HCT116 (cell line): ENCODE data around the gene RABGGTA. TPM values are rescaled to one million over a fixed set of nuclear protein-coding genes. Genes with fewer than 3 reads are reported as not detected.

Source experiments
- ATAC-seq: fragments of 200-7000 bp; cut with Tn5 transposase; 2 replicates; pipeline ENCODE4 v1.9.1; 2020; ENCODE audit warnings: mild to moderate bottlenecking, moderate library complexity
- BruUV-seq: library from RNA; stranded (reverse); fragments of 400-500 nt; replicated peaks from 2 replicates; lab custom pipeline; 2021; lab: Mats Ljungman, UMichigan
- CTCF ChIA-PET: fragments of 300-600 bp; sonication (Branson Sonifier 250); formaldehyde crosslinking; loops from one replicate; lab custom pipeline; 2021; ENCODE audit warnings: antibody characterized with exemption; lab: Charles Lee
- POLR2A ChIA-PET: fragments of 300-600, 350-600 bp; sonication (Branson Sonifier 250); formaldehyde crosslinking; loops from one replicate; lab custom pipeline; 2021; ENCODE audit warnings: antibody characterized with exemption; lab: Charles Lee
- RAD21 ChIA-PET, 2 experiments: fragments of 300-600 bp; sonication (Branson Sonifier 250); formaldehyde crosslinking; loops; one replicate each; lab custom pipeline; 2023; ENCODE audit warnings: low total read pairs in 2 of 2; ENCODE audit not compliant: uncharacterized antibody in 2 of 2, unreplicated experiment in 2 of 2, low non-redundant PET in 1 of 2; lab: Charles Lee
- DNase-seq: peaks from one replicate; pipeline ENCODE4 v3.0.0-alpha.2; 2010; ENCODE audit warnings: low read depth, low spot score
- H2AFZ ChIP-seq: fragments of 200-600 bp; shearing (Covaris generic), sonication (generic); 2 replicates; pipeline ENCODE4 v1.6.1; 2017; ENCODE audit warnings: low read depth, mixed run types, mixed read lengths, antibody characterized with exemption, low read length; ENCODE audit not compliant: poor library complexity, severe bottlenecking
- H3K27ac ChIP-seq: 2 replicates; pipeline ENCODE4 v1.5.1; 2012; ENCODE audit warnings: low read depth, low read length
- H3K27me3 ChIP-seq: fragments of 200-600 bp; sonication (generic); 2 replicates; pipeline ENCODE4 v1.6.1; 2016; ENCODE audit warnings: mixed run types, low read length, mixed read lengths; ENCODE audit not compliant: insufficient read depth
- H3K36me3 ChIP-seq, 2 experiments: fragments of 200-500 bp in 1 of 2; fragments of 200-600 bp in 1 of 2; sonication (Bioruptor generic) in 1 of 2; sonication (generic) in 1 of 2; 2 replicates each; pipeline versions ENCODE4 v1.5.1 to v1.6.1; 2014 to 2016; ENCODE audit warnings: low read length in 2 of 2, inconsistent platforms in 1 of 2, mixed read lengths in 1 of 2, mixed run types in 1 of 2; ENCODE audit not compliant: insufficient read depth in 2 of 2, control insufficient read depth in 1 of 2
- H3K4me1 ChIP-seq, 2 experiments: fragments of 200-600 bp in 1 of 2; sonication (generic) in 1 of 2; 2 replicates each; pipeline versions ENCODE4 v1.5.1 to v1.6.1; 2012 to 2017; ENCODE audit warnings: low read length in 2 of 2, inconsistent platforms in 1 of 2, mild to moderate bottlenecking in 1 of 2, mixed read lengths in 1 of 2, mixed run types in 1 of 2, moderate library complexity in 1 of 2; ENCODE audit not compliant: insufficient read depth in 2 of 2, control insufficient read depth in 1 of 2
- H3K4me2 ChIP-seq: fragments of 200-600 bp; sonication (generic); 2 replicates; pipeline ENCODE4 v1.6.1; 2017; ENCODE audit warnings: mixed run types, low read length, mixed read lengths
- H3K4me3 ChIP-seq, 2 experiments: fragments of 200-600 bp in 1 of 2; sonication (generic) in 1 of 2; replicated peaks in 1 of 2; 2 replicates each; pipeline ENCODE4 v1.5.1; 2011 to 2016; ENCODE audit warnings: low read length in 2 of 2, control low read depth in 1 of 2, low read depth in 1 of 2, mild to moderate bottlenecking in 1 of 2, mixed read lengths in 1 of 2, mixed run types in 1 of 2
- H3K79me2 ChIP-seq: fragments of 200-600 bp; sonication (generic); 2 replicates; pipeline ENCODE4 v1.6.1; 2017; ENCODE audit warnings: mild to moderate bottlenecking, mixed run types, low read length, moderate library complexity, mixed read lengths; ENCODE audit not compliant: insufficient read depth
- H3K9ac ChIP-seq: fragments of 200-600 bp; sonication (generic); 2 replicates; pipeline ENCODE4 v1.6.1; 2016; ENCODE audit warnings: low read length, mixed read lengths
- H3K9me2 ChIP-seq: fragments of 200-600 bp; sonication (generic), shearing (Covaris generic); 2 replicates; pipeline ENCODE4 v1.6.1; 2017; ENCODE audit warnings: mixed run types, mild to moderate bottlenecking, moderate library complexity; ENCODE audit not compliant: insufficient read depth
- H3K9me3 ChIP-seq, 2 experiments: fragments of 200-500 bp in 1 of 2; fragments of 200-600 bp in 1 of 2; sonication (Bioruptor generic) in 1 of 2; sonication (generic) in 1 of 2; 2 replicates each; pipeline ENCODE4 v1.6.1; 2014 to 2017; ENCODE audit warnings: low read length in 2 of 2, mixed read lengths in 2 of 2, inconsistent platforms in 1 of 2, low read depth in 1 of 2, mild to moderate bottlenecking in 1 of 2, mixed run types in 1 of 2, moderate library complexity in 1 of 2; ENCODE audit not compliant: control insufficient read depth in 1 of 2, insufficient read depth in 1 of 2
- H4K20me1 ChIP-seq: fragments of 200-600 bp; sonication (generic), shearing (Covaris generic); 2 replicates; pipeline ENCODE4 v1.6.1; 2017; ENCODE audit warnings: mixed run types, mild to moderate bottlenecking, moderate library complexity; ENCODE audit not compliant: insufficient read depth
- ATF3 ChIP-seq: IDR thresholded peaks from 2 replicates; pipeline ENCODE4 v1.6.1; 2012
- EGR1 ChIP-seq: IDR thresholded peaks from 2 replicates; pipeline ENCODE4 v1.6.1; 2012; ENCODE audit warnings: low read depth
- EZH2 ChIP-seq: fragments of 200-600 bp; sonication (generic); IDR thresholded peaks from 2 replicates; pipeline ENCODE4 v1.6.1; 2017; ENCODE audit warnings: antibody characterized with exemption, mixed run types
- FOSL1 ChIP-seq: IDR thresholded peaks from 2 replicates; pipeline ENCODE4 v1.6.1; 2012; ENCODE audit warnings: low read depth
- MAX ChIP-seq: IDR thresholded peaks from 2 replicates; pipeline ENCODE4 v1.6.1; 2012
- POLR2AphosphoS5 ChIP-seq: IDR thresholded peaks from 2 replicates; pipeline ENCODE4 v1.6.1; 2011; ENCODE audit warnings: mild to moderate bottlenecking, low read depth, low read length, moderate library complexity
- RAD21 ChIP-seq: IDR thresholded peaks from 2 replicates; pipeline ENCODE4 v1.6.1; 2012; ENCODE audit warnings: low read depth, mild to moderate bottlenecking
- SP1 ChIP-seq: IDR thresholded peaks from 2 replicates; pipeline ENCODE4 v1.6.1; 2012; ENCODE audit warnings: low read depth
- SRF ChIP-seq: IDR thresholded peaks from 2 replicates; pipeline ENCODE4 v1.6.1; 2012; ENCODE audit warnings: low read depth
- TCF7L2 ChIP-seq: IDR thresholded peaks from 2 replicates; pipeline ENCODE4 v1.7.0; 2011; ENCODE audit warnings: borderline replicate concordance, inconsistent platforms; ENCODE audit not compliant: insufficient read depth, insufficient read length; ENCODE audit errors: extremely low read depth
- ZBTB33 ChIP-seq: IDR thresholded peaks from 2 replicates; pipeline ENCODE4 v1.6.1; 2011; ENCODE audit warnings: mild to moderate bottlenecking, low read length, moderate library complexity; ENCODE audit not compliant: insufficient replicate concordance; ENCODE audit errors: extremely low read depth
- intact Hi-C: fragments of 100-400 bp; cut with micrococcal nuclease; formaldehyde crosslinking; loops from 2 replicates; pipeline ENCODE4 v1.10.0; 2022
- total RNA-seq: library from RNA; stranded (reverse); gene quantifications from one replicate; pipeline ENCODE4 v1.2.1, GENCODE V29; 2021; ENCODE audit not compliant: unreplicated experiment

Gene RABGGTA
- total RNA-seq, 1 experiment from 2014 or later = 40.8 TPM

GRCh38 chr14:24255438-24255837 lies 16.0 kb downstream of the RABGGTA start:
- H3K27me3 ChIP-seq = no peaks in the 10 kb centered on the region
- no peaks in the 10 kb centered on the region for H3K9me2 ChIP-seq
- no TSS peak for BruUV-seq
- H3K4me1 ChIP-seq = peaks cover 10 to 19% of the 10 kb centered on the region in 2 experiments
- no peak overlapping the region for H3K4me3 ChIP-seq
- DNase-seq (no peak), ATAC-seq (no peak)
- H3K9ac ChIP-seq = no peak overlapping the region
- no peak overlapping the region for H2AFZ ChIP-seq
- RAD21 ChIA-PET = no interaction called here
- CTCF ChIA-PET = no interaction called here
- no peaks in the 10 kb centered on the region for H3K79me2 ChIP-seq
- intact Hi-C loops = no loop called here
- H3K36me3 ChIP-seq = no peaks in the 10 kb centered on the region; a peak in 1 of 4 replicates
- no peaks in the 10 kb centered on the region for H3K9me3 ChIP-seq
- H3K27ac ChIP-seq = no peak overlapping the region
- TF ChIP-seq RAD21 (no peak), MAX (no peak), POLR2AphosphoS5 (no peak), SP1 (no peak), FOSL1 (no peak), EGR1 (no peak), SRF (no peak), ZBTB33 (no peak), EZH2 (no peak), ATF3 (no peak), TCF7L2 (no peak)
- POLR2A ChIA-PET = no interaction called here
- H3K4me2 ChIP-seq = no peak overlapping the region
- no peaks in the 10 kb centered on the region for H4K20me1 ChIP-seq
